SU-DHL-6 (cell line): ENCODE results near the gene RCBTB2.

Experiments
- H2AFZ ChIP-seq: fragments of 200-600 bp; sonication (generic); 2 replicates; pipeline ENCODE4 v1.6.1; 2014; ENCODE audit warnings: low read depth, mild to moderate bottlenecking, moderate library complexity, mixed read lengths, antibody characterized with exemption, low read length; ENCODE audit not compliant: severe bottlenecking
- H3F3A ChIP-seq: fragments of 200-600 bp; shearing (Covaris generic); 2 replicates; pipeline ENCODE4 v1.6.0; 2016; ENCODE audit warnings: antibody characterized with exemption, mild to moderate bottlenecking; ENCODE audit not compliant: insufficient read depth
- H3K27ac ChIP-seq: fragments of 200-600 bp; sonication (generic); 2 replicates; pipeline ENCODE4 v1.5.1; 2016; ENCODE audit warnings: low read depth, mild to moderate bottlenecking, low read length, moderate library complexity, mixed read lengths
- H3K27me3 ChIP-seq: fragments of 200-600 bp; sonication (generic), shearing (Covaris generic); 2 replicates; pipeline ENCODE4 v1.6.0; 2014; ENCODE audit warnings: mild to moderate bottlenecking, low read length
- H3K36me3 ChIP-seq: fragments of 200-600 bp; sonication (generic); 2 replicates; pipeline ENCODE4 v1.6.1; 2014; ENCODE audit warnings: mild to moderate bottlenecking, low read length, mixed read lengths
- H3K4me2 ChIP-seq: fragments of 300-600, 200-600 bp; shearing (Covaris generic), sonication (generic); 2 replicates; pipeline ENCODE4 v1.6.0; 2014; ENCODE audit warnings: low read length, low read depth, mild to moderate bottlenecking; ENCODE audit not compliant: poor library complexity, severe bottlenecking
- H3K4me3 ChIP-seq: fragments of 200-600 bp; sonication (generic); 2 replicates; pipeline ENCODE4 v1.5.1; 2014; ENCODE audit warnings: antibody characterized with exemption, low read length, mild to moderate bottlenecking, mixed read lengths; ENCODE audit not compliant: insufficient read depth, poor library complexity, severe bottlenecking
- H3K79me2 ChIP-seq: fragments of 200-600 bp; sonication (generic); 2 replicates; pipeline ENCODE4 v1.6.1; 2014; ENCODE audit warnings: mild to moderate bottlenecking, low read length, moderate library complexity; ENCODE audit not compliant: insufficient read depth
- H3K9ac ChIP-seq: fragments of 200-600 bp; sonication (generic); 2 replicates; pipeline ENCODE4 v1.7.0; 2014; ENCODE audit warnings: mild to moderate bottlenecking, low read length
- H3K9me2 ChIP-seq: fragments of 200-600 bp; sonication (generic); replicated peaks from 2 replicates; pipeline ENCODE4 v1.6.1; 2014; ENCODE audit warnings: low read length; ENCODE audit not compliant: insufficient read depth
- H3K9me3 ChIP-seq: fragments of 200-600 bp; sonication (generic); 2 replicates; pipeline ENCODE4 v1.6.1; 2014; ENCODE audit warnings: low read length, mixed read lengths; ENCODE audit not compliant: insufficient read depth
- H4K20me1 ChIP-seq: fragments of 200-600 bp; sonication (generic); 2 replicates; pipeline ENCODE4 v1.6.1; 2014; ENCODE audit warnings: low read depth, mild to moderate bottlenecking, antibody characterized with exemption, low read length, moderate library complexity, mixed read lengths
- EZH2phosphoT487 ChIP-seq: fragments of 200-600 bp; sonication (generic), shearing (Covaris generic); conservative IDR thresholded peaks from 2 replicates; pipeline ENCODE4 v1.6.1; 2018; ENCODE audit warnings: mild to moderate bottlenecking, antibody characterized with exemption, low read length, moderate library complexity, mixed read lengths
- TF ChIP-seq, protein P1 (sequence below): fragments of 200-600 bp; sonication (generic); IDR thresholded peaks from one replicate; pipeline ENCODE4 v1.5.1; 2017; ENCODE audit warnings: antibody characterized with exemption, mild to moderate bottlenecking, low read length, moderate library complexity; ENCODE audit not compliant: insufficient read depth, poor library complexity, severe bottlenecking

RCBTB2 gene

DNA sequence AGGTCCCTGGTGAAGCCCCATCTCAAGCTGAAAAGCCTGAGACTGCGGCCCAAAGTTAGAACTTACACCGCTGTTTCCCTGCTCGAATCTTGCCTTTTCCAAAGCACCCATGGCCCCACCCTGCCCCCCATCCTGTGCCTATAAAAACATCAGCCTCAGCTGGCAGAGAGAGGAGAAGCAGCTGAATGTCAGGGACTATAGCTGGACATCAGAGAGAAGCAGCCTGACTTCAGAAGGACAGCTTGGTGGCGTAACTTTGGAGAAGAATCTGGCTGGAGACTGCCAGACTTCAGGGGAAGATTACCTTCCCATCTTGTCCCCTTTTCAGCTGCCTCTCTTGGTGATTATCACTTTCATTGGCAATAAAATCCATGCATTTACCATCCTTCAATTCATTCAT, 9.3 kb upstream of the RCBTB2 start:
- TF ChIP-seq, protein P1, sequence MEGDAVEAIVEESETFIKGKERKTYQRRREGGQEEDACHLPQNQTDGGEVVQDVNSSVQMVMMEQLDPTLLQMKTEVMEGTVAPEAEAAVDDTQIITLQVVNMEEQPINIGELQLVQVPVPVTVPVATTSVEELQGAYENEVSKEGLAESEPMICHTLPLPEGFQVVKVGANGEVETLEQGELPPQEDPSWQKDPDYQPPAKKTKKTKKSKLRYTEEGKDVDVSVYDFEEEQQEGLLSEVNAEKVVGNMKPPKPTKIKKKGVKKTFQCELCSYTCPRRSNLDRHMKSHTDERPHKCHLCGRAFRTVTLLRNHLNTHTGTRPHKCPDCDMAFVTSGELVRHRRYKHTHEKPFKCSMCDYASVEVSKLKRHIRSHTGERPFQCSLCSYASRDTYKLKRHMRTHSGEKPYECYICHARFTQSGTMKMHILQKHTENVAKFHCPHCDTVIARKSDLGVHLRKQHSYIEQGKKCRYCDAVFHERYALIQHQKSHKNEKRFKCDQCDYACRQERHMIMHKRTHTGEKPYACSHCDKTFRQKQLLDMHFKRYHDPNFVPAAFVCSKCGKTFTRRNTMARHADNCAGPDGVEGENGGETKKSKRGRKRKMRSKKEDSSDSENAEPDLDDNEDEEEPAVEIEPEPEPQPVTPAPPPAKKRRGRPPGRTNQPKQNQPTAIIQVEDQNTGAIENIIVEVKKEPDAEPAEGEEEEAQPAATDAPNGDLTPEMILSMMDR, result no peak
- no peak for TF ChIP-seq EZH2phosphoT487
- no peaks in the 10 kb centered on the region for H3K79me2 ChIP-seq
- H3K9me2 ChIP-seq, result no peaks in the 10 kb centered on the region
- H3K9me3 ChIP-seq, result no peaks in the 10 kb centered on the region; the same call in 1 of the 2 replicates
- no peaks in the 10 kb centered on the region for H3F3A ChIP-seq
- H3K36me3 ChIP-seq, result peaks cover 6% of the 10 kb centered on the region; the same call in 1 of the 2 replicates
- H3K27ac ChIP-seq, result no peak overlapping the region
- H3K4me3 ChIP-seq, result no peak overlapping the region
- no peak overlapping the region for H3K4me2 ChIP-seq
- H4K20me1 ChIP-seq, result no peaks in the 10 kb centered on the region
- no peaks in the 10 kb centered on the region for H3K27me3 ChIP-seq
- peak overlapping the region; percentile 65 for H2AFZ ChIP-seq
- H3K9ac ChIP-seq, result peak overlapping the region; percentile 15; the same call in 1 of the 2 replicates

DNA sequence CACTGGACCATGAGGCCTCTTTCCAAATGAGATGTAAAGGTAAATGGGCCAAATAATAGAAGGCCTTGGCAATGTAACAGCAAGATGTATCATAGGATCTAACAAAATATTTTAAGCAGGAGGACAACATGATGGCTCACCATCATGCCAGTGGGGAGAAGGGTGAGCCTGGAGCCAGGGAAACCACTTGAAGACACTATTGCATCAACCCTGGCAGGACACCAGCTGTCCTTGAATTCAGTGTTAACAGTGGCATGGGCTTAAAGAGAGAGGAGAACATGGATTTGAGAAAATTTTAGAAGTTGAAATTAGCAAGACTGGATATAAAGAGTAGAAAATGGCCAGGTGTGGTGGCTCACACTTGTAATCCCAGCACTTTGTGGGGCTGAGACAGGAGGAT, 6.7 kb upstream of the RCBTB2 start:
- Histone ChIP-seq H2AFZ (no peak overlapping the region), H4K20me1 (no peaks in the 10 kb centered on the region), H3K27me3 (no peaks in the 10 kb centered on the region), H3K4me3 (no peak overlapping the region), H3K79me2 (no peaks in the 10 kb centered on the region), H3K36me3 (peaks cover 9% of the 10 kb centered on the region; the same call in 1 of the 2 replicates), H3K9me2 (no peaks in the 10 kb centered on the region), H3K9me3 (no peaks in the 10 kb centered on the region; the same call in 1 of the 2 replicates), H3F3A (peaks cover under 1% of the 10 kb centered on the region; the same call in 1 of the 2 replicates), H3K4me2 (no peak overlapping the region), H3K27ac (no peak overlapping the region), H3K9ac (no peak overlapping the region)
- no peak for TF ChIP-seq EZH2phosphoT487
- TF ChIP-seq, protein P1, result no peak

DNA sequence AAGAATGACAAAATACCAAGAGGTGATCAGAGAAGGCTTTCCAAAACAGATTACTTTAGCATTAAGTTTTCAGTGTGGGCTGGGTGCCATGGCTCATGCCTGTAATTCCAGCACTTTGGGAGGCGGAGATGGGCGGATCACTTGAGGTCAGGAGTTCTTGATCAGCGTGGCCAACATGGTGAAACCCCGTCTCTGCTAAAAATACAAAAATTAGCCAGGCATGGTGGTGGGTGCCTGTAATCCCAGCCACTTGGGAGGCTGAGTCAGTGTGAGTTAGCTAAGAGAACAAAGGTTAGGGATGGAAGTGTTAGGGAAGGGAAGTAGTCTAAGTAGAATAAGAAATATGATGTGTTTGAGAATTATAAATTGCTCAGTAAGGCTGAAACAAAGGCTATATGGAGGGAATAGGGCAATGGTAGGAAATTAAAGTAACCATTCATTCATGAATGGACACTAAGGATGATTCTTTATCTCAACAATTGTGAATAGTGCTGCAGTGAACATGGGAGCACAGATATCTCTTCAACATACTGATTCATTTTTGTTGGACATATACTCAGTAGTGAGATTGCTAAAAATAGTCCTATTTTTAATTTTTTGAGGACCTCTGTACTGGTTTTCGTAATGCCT, 3.9 kb upstream of the RCBTB2 start:
- H2AFZ ChIP-seq, result no peak overlapping the region
- H3K79me2 ChIP-seq, result no peaks in the 10 kb centered on the region; the same call in 1 of the 2 replicates
- H3K4me3 ChIP-seq, result no peak overlapping the region
- H3K9ac ChIP-seq, result no peak overlapping the region
- no peaks in the 10 kb centered on the region; the same call in 1 of the 2 replicates for H3K9me3 ChIP-seq
- H4K20me1 ChIP-seq, result no peaks in the 10 kb centered on the region
- H3F3A ChIP-seq, result peaks cover 17% of the 10 kb centered on the region
- peaks cover 9% of the 10 kb centered on the region; the same call in 1 of the 2 replicates for H3K36me3 ChIP-seq
- no peaks in the 10 kb centered on the region for H3K9me2 ChIP-seq
- no peak for TF ChIP-seq EZH2phosphoT487
- TF ChIP-seq, protein P1, result no peak
- no peak overlapping the region for H3K4me2 ChIP-seq
- no peaks in the 10 kb centered on the region for H3K27me3 ChIP-seq
- H3K27ac ChIP-seq, result no peak overlapping the region
